ENCODE results near the gene RIN1. TPM values are rescaled to one million over a fixed set of nuclear protein-coding genes. Genes with fewer than 3 reads are reported as not detected.
A peak's percentile ranks its signal among the peaks of the same experiment; 100 is the strongest.

RIN1 gene
- total and polyA plus RNA-seq, 2 donors (not counting 1 experiment from before 2014, with no cell fraction given), result 0.72 to 1.7 TPM

- peak overlapping the region; percentile 52 for H2AFZ ChIP-seq (ENCODE audit: insufficient read depth, low read depth, low read length, poor library complexity, severe bottlenecking)
- no peak overlapping the region for H3K9ac ChIP-seq (ENCODE audit: low read length)
- peaks cover 33% of the 10 kb centered on the region for H4K20me1 ChIP-seq (ENCODE audit: control insufficient read depth, insufficient read depth, low read length, poor library complexity, severe bottlenecking)
- DNase-seq (peak; percentile 100), ATAC-seq (ENCODE audit: low read depth) (peak; percentile 78)
- peaks cover 0 to 13% of the 10 kb centered on the region in 2 experiments for H3K36me3 ChIP-seq (replicated peaks in 1 of 2; ENCODE audit: control extremely low read depth in 1 of 2, control insufficient read depth in 1 of 2, extremely low read depth in 1 of 2, insufficient read depth in 2 of 2, low read length in 1 of 2)
- H3K4me1 ChIP-seq (ENCODE audit: control insufficient read depth in 2 of 2, insufficient read depth in 2 of 2, low read length in 2 of 2), result peaks cover 23 to 36% of the 10 kb centered on the region in 2 donors
- H3K4me3 ChIP-seq (ENCODE audit: control extremely low read depth in 1 of 5, extremely low read depth in 1 of 5, insufficient read depth in 1 of 5, low read depth in 2 of 5, low read length in 4 of 5), result no peak overlapping the region
- peak overlapping the region; percentile 59 to 80 for H3K27ac ChIP-seq (ENCODE audit: low read length in 2 of 2)
- intact Hi-C loops (cut with micrococcal nuclease), result loop anchor here (1.0 kb wide), 2 partner anchors 14 to 60 kb away; partner anchors contain the start of gene RAB1B
- POLR2A ChIA-PET, result interaction anchor here (0.6 to 1.5 kb wide), 7 partner anchors 15 to 1161 kb away, joined by 3 to 11 read pairs (median 3); partner anchors contain the start of genes FAU, MRPL49, RAB1B and SF3B2
- H3K27ac Mint-ChIP-seq, result peak overlapping the region; percentile 95
- CTCF ChIA-PET, result interaction anchor here (0.5 to 4.1 kb wide), 15 partner anchors 9 to 230 kb away, joined by 3 to 33 read pairs (median 4); partner anchors contain the start of genes RAB1B, SF3B2, SLC29A2 and TMEM151A
- H3K27me3 ChIP-seq (replicated peaks in 1 of 4; ENCODE audit: control extremely low read depth in 1 of 4, control insufficient read depth in 3 of 4, insufficient read depth in 4 of 4, low read length in 3 of 4), result peaks cover 0 to 16% (median 3%) of the 10 kb centered on the region in 4 experiments
- H3K27me3 Mint-ChIP-seq, result peaks cover 3% of the 10 kb centered on the region
- peak overlapping the region; percentile 58 for H3K4me2 ChIP-seq (replicated peaks; ENCODE audit: low read depth, low read length, poor library complexity, severe bottlenecking)
- H3K4me3 Mint-ChIP-seq, result peak overlapping the region; percentile 60
- WGBS (ENCODE audit: insufficient coverage), result 12% methylated on average over 33 of the region's 35 CpGs
- H3K9me3 Mint-ChIP-seq (ENCODE audit: insufficient read depth), result no peaks in the 10 kb centered on the region
- TF ChIP-seq CTCF (IDR thresholded peaks at IDR 0.05) (peak; percentile 88), EZH2 (IDR thresholded peaks at IDR 0.05; ENCODE audit: borderline replicate concordance, insufficient read depth, low read depth, low read length, poor library complexity, severe bottlenecking) (no peak)
- H3K79me2 ChIP-seq (ENCODE audit: control insufficient read depth, insufficient read depth, low read length), result peaks cover 30% of the 10 kb centered on the region
- H3K4me1 Mint-ChIP-seq, result peaks cover 38% of the 10 kb centered on the region
- H3K9me3 ChIP-seq (ENCODE audit: control extremely low read depth in 1 of 3, control insufficient read depth in 2 of 3, insufficient read depth in 1 of 3, low read length in 2 of 3), result no peaks in the 10 kb centered on the region
Measured at GRCh38 chr11:66282468-66283455, 53.5 kb downstream of the RIN1 start.

Small RNA genes within 50 kb of the gene (small RNA-seq; reads per million reads assigned to genes)
- gene RF00017 (ENCODE audit: insufficient read length, low read depth, low replicate concordance), result not detected

Other genes with a start within 250 kb of the RIN1 start
- 47.7 and 49.2 TPM in 2 replicates for gene KLC2, start 78.7 kb downstream of the RIN1 start, total RNA-seq
- gene KLC2, start 78.7 kb downstream of the RIN1 start, polyA plus RNA-seq, result 24.1 and 26.9 TPM in 2 replicates
- gene RAB1B, start 67.8 kb downstream of the RIN1 start, total RNA-seq, result 76.0 and 77.8 TPM in 2 replicates
- 61.7 and 77.1 TPM in 2 replicates for gene RAB1B, start 67.8 kb downstream of the RIN1 start, polyA plus RNA-seq
- gene CNIH2, start 58.3 kb downstream of the RIN1 start, total RNA-seq, result 1.5 and 2.0 TPM in 2 replicates
- gene CNIH2, start 58.3 kb downstream of the RIN1 start, polyA plus RNA-seq, result 0.92 and 2.6 TPM in 2 replicates
- 43.9 and 47.6 TPM in 2 replicates for gene YIF1A, start 47.3 kb downstream of the RIN1 start, total RNA-seq
- 65.8 and 95.0 TPM in 2 replicates for gene YIF1A, start 47.3 kb downstream of the RIN1 start, polyA plus RNA-seq
- 0.17 TPM in 1 of 2 replicates, not detected in the other for gene TMEM151A, start 44.5 kb downstream of the RIN1 start, total RNA-seq
- gene TMEM151A, start 44.5 kb downstream of the RIN1 start, polyA plus RNA-seq, result 1.1 and 1.5 TPM in 2 replicates
- 0.83 and 0.96 TPM in 2 replicates for gene CD248, start 19.4 kb downstream of the RIN1 start, total RNA-seq
- 0.40 and 0.62 TPM in 2 replicates for gene CD248, start 19.4 kb downstream of the RIN1 start, polyA plus RNA-seq
- gene BRMS1, start 8.7 kb upstream of the RIN1 start, total RNA-seq, result 50.9 and 58.3 TPM in 2 replicates
- 51.2 and 55.8 TPM in 2 replicates for gene BRMS1, start 8.7 kb upstream of the RIN1 start, polyA plus RNA-seq
- gene B4GAT1, start 11.2 kb upstream of the RIN1 start, total RNA-seq, result 5.2 TPM in 2 replicates
- 0.87 and 1.4 TPM in 2 replicates for gene B4GAT1, start 11.2 kb upstream of the RIN1 start, polyA plus RNA-seq
- gene SLC29A2, start 35.3 kb upstream of the RIN1 start, total RNA-seq, result 18.5 and 20.1 TPM in 2 replicates
- gene SLC29A2, start 35.3 kb upstream of the RIN1 start, polyA plus RNA-seq, result 15.7 and 16.2 TPM in 2 replicates
- gene NPAS4, start 84.6 kb upstream of the RIN1 start, total RNA-seq, result not detected in 2 replicates
- gene NPAS4, start 84.6 kb upstream of the RIN1 start, polyA plus RNA-seq, result not detected in 2 replicates
- gene MRPL11, start 102.4 kb upstream of the RIN1 start, total RNA-seq, result 26.7 and 29.2 TPM in 2 replicates
- gene MRPL11, start 102.4 kb upstream of the RIN1 start, polyA plus RNA-seq, result 18.0 and 25.5 TPM in 2 replicates
- 15.6 and 17.0 TPM in 2 replicates for gene PELI3, start 130.5 kb upstream of the RIN1 start, total RNA-seq
- gene PELI3, start 130.5 kb upstream of the RIN1 start, polyA plus RNA-seq, result 2.9 and 3.2 TPM in 2 replicates
- gene DPP3, start 144.0 kb upstream of the RIN1 start, total RNA-seq, result 21.5 and 22.7 TPM in 2 replicates
- gene DPP3, start 144.0 kb upstream of the RIN1 start, polyA plus RNA-seq, result 31.7 and 40.6 TPM in 2 replicates
- 52.5 and 56.3 TPM in 2 replicates for gene BBS1, start 174.2 kb upstream of the RIN1 start, total RNA-seq
- 13.7 and 20.4 TPM in 2 replicates for gene BBS1, start 174.2 kb upstream of the RIN1 start, polyA plus RNA-seq
- 32.6 and 33.2 TPM in 2 replicates for gene ZDHHC24, start 209.6 kb upstream of the RIN1 start, total RNA-seq
- 23.9 and 29.7 TPM in 2 replicates for gene ZDHHC24, start 209.6 kb upstream of the RIN1 start, polyA plus RNA-seq
- gene ACTN3, start 210.5 kb upstream of the RIN1 start, total RNA-seq, result 0.17 TPM in 1 of 2 replicates, not detected in the other
- 0.22 and 0.26 TPM in 2 replicates for gene ACTN3, start 210.5 kb upstream of the RIN1 start, polyA plus RNA-seq
- 20.9 and 24.0 TPM in 2 replicates for gene CTSF, start 232.2 kb upstream of the RIN1 start, total RNA-seq
- gene CTSF, start 232.2 kb upstream of the RIN1 start, polyA plus RNA-seq, result 14.6 and 16.6 TPM in 2 replicates